ENCODE results near the gene TMEM125.

GRCh38 chr1:43269627-43270375 is at the start of gene TMEM125:
- TF ChIP-seq POLR2A (IDR thresholded peaks at IDR 0.05; ENCODE audit: low read length) (no peak), GATA1 (IDR thresholded peaks at IDR 0.05; ENCODE audit: low read depth, low read length) (no peak)
